GM06990 (cell line): ENCODE data around the gene GATAD1.
A peak's percentile ranks its signal among the peaks of the same experiment; 100 is the strongest.

ENCODE experiments used
- DNase-seq: peaks from one replicate; pipeline ENCODE4 v3.0.0-alpha.2; 2011; ENCODE audit not compliant: insufficient read length; ENCODE audit errors: extremely low read depth
- H3K27me3 ChIP-seq: replicated peaks from 2 replicates; pipeline ENCODE4 v1.6.0; 2011; ENCODE audit warnings: low read length; ENCODE audit not compliant: control insufficient read depth, insufficient read depth
- H3K36me3 ChIP-seq: 2 replicates; pipeline ENCODE4 v1.5.1; 2011; ENCODE audit warnings: low read length; ENCODE audit not compliant: control insufficient read depth, insufficient read depth
- H3K4me3 ChIP-seq: replicated peaks from 2 replicates; pipeline ENCODE4 v1.5.1; 2011; ENCODE audit warnings: low read depth, mild to moderate bottlenecking, control low read depth, low read length
- CTCF ChIP-seq: IDR thresholded peaks from 2 replicates; pipeline ENCODE4 v1.5.1; 2011; ENCODE audit warnings: low read length, control low read depth, mild to moderate bottlenecking, inconsistent platforms; ENCODE audit not compliant: insufficient read depth, poor library complexity, severe bottlenecking

The GATAD1 gene

GRCh38 chr7:92446869-92447344, 375 bp upstream of the GATAD1 start:
- Histone ChIP-seq H3K36me3 (peaks cover under 1% of the 10 kb centered on the region), H3K4me3 (peak overlapping the region; percentile 95), H3K27me3 (no peaks in the 10 kb centered on the region)
- DNase-seq: no peak
- TF ChIP-seq CTCF: no peak

- TF ChIP-seq CTCF: peak; percentile 48
- no peak for DNase-seq
- Histone ChIP-seq H3K4me3 (peak overlapping the region; percentile 95), H3K27me3 (no peaks in the 10 kb centered on the region), H3K36me3 (peaks cover 5% of the 10 kb centered on the region)
These were observed 994 bp downstream of the GATAD1 start for GRCh38 chr7:92448205-92448747.

GRCh38 chr7:92451645-92452044, 4.4 kb downstream of the GATAD1 start:
- Histone ChIP-seq H3K27me3 (no peaks in the 10 kb centered on the region), H3K36me3 (peaks cover 12% of the 10 kb centered on the region), H3K4me3 (no peak overlapping the region)
- no peak for TF ChIP-seq CTCF
- DNase-seq: no peak

GRCh38 chr7:92456236-92456635, 9.0 kb downstream of the GATAD1 start:
- no peaks in the 10 kb centered on the region for H3K27me3 ChIP-seq
- DNase-seq: no peak
- no peak overlapping the region for H3K4me3 ChIP-seq
- peaks cover 12% of the 10 kb centered on the region for H3K36me3 ChIP-seq
- no peak for TF ChIP-seq CTCF

GRCh38 chr7:92460109-92460508, 12.8 kb downstream of the GATAD1 start:
- no peaks in the 10 kb centered on the region for H3K27me3 ChIP-seq
- H3K36me3 ChIP-seq: peaks cover 4% of the 10 kb centered on the region
- no peak for TF ChIP-seq CTCF
- no peak for DNase-seq
- no peak overlapping the region for H3K4me3 ChIP-seq

GRCh38 chr7:92460510-92460909, 13.2 kb downstream of the GATAD1 start:
- Histone ChIP-seq H3K36me3 (peaks cover 4% of the 10 kb centered on the region), H3K27me3 (no peaks in the 10 kb centered on the region), H3K4me3 (no peak overlapping the region)
- DNase-seq: no peak
- TF ChIP-seq CTCF: no peak
